Measurements from ENCODE around the gene RFX4. TPM values are rescaled to one million over a fixed set of nuclear protein-coding genes. Genes with fewer than 3 reads are reported as not detected.
"Not testable (repeated sequence)": the region's sequence is repeated elsewhere in the genome, so short reads cannot be mapped to it uniquely, and the experiment has no call there.

The RFX4 gene
- total RNA-seq, 4 donors from 2014 or later: not detected

DNA sequence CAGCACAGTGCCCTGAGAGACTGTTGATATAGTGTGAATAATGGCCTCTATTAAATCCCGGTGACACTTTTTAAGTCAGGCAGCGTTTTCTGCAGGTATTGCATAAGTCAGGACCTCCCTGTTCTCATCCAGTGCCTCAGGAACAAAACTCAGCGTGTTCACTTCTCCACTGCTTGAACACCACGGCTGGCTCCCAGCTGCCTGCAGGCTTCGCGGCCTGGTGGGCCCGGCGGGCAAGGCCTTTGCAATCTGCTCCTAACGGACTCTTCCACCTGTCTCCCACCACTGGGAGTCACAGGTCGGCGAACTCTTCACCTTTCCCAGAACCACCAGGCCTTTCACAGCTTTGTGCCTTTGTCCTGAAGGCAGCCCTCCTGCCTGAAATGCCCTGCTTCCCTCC is 18.7 kb downstream of the RFX4 start:
- intact Hi-C loops (cut with DNase I; ENCODE audit: low total_unique reads): no loop called here
- 88% methylated on average over 11 of the region's 11 CpGs; no CpG with 5 or more reads in 1 of the 2 donors for WGBS, 2 donors (ENCODE audit: low coverage in 1 of 2)
- H3K36me3 ChIP-seq: no peaks in the 10 kb centered on the region

GRCh38 chr12:106602076-106602475 is 19.3 kb downstream of the RFX4 start:
- H3K36me3 ChIP-seq: no peaks in the 10 kb centered on the region
- in situ Hi-C loops (cut with MboI; ENCODE audit: low pct_ligation_motif_present in 1 of 4, low pct_unique_long_range_greater_than_20kb in 1 of 4, low sequenced_read_pairs in 3 of 4): no loop called here
- H3K4me1 ChIP-seq: no peaks in the 10 kb centered on the region
- WGBS, 2 donors (ENCODE audit: low coverage in 1 of 2): 66 to 91% methylated on average over 2 to 4 of the region's 4 CpGs
- H3K27ac ChIP-seq: no peak overlapping the region
- TF ChIP-seq POLR2AphosphoS5 (IDR thresholded peaks at IDR 0.05) (no peak), EP300 (IDR thresholded peaks at IDR 0.05; ENCODE audit: low read depth) (no peak)
- H3K9me3 ChIP-seq: no peaks in the 10 kb centered on the region
- no peak overlapping the region for H3K4me3 ChIP-seq
- intact Hi-C loops (cut with DNase I; ENCODE audit: low total_unique reads): no loop called here
- DNase-seq: no peak
- peaks cover 10% of the 10 kb centered on the region for H3K27me3 ChIP-seq

More for the DNA sequence above, 18.7 kb downstream of the RFX4 start:
- Histone ChIP-seq H3K4me3 (no peak overlapping the region), H3K4me1 (no peaks in the 10 kb centered on the region), H3K9me3 (no peaks in the 10 kb centered on the region), H3K27me3 (peaks cover 10% of the 10 kb centered on the region), H3K27ac (no peak overlapping the region)
- in situ Hi-C loops (cut with MboI; ENCODE audit: low pct_ligation_motif_present in 1 of 4, low pct_unique_long_range_greater_than_20kb in 1 of 4, low sequenced_read_pairs in 3 of 4): no loop called here
- no peak for DNase-seq
- TF ChIP-seq POLR2AphosphoS5 (IDR thresholded peaks at IDR 0.05) (no peak), EP300 (IDR thresholded peaks at IDR 0.05; ENCODE audit: low read depth) (no peak), POLR2A (IDR thresholded peaks at IDR 0.05) (no peak)
- TF ChIP-seq, protein P1, sequence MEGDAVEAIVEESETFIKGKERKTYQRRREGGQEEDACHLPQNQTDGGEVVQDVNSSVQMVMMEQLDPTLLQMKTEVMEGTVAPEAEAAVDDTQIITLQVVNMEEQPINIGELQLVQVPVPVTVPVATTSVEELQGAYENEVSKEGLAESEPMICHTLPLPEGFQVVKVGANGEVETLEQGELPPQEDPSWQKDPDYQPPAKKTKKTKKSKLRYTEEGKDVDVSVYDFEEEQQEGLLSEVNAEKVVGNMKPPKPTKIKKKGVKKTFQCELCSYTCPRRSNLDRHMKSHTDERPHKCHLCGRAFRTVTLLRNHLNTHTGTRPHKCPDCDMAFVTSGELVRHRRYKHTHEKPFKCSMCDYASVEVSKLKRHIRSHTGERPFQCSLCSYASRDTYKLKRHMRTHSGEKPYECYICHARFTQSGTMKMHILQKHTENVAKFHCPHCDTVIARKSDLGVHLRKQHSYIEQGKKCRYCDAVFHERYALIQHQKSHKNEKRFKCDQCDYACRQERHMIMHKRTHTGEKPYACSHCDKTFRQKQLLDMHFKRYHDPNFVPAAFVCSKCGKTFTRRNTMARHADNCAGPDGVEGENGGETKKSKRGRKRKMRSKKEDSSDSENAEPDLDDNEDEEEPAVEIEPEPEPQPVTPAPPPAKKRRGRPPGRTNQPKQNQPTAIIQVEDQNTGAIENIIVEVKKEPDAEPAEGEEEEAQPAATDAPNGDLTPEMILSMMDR (IDR thresholded peaks at IDR 0.05): no peak

GRCh38 chr12:106605254-106605653 is 22.4 kb downstream of the RFX4 start:
- Histone ChIP-seq H3K4me3 (no peak overlapping the region), H3K27ac (no peak overlapping the region), H3K27me3 (peaks cover 5% of the 10 kb centered on the region), H3K36me3 (no peaks in the 10 kb centered on the region), H3K9me3 (no peaks in the 10 kb centered on the region), H3K4me1 (no peaks in the 10 kb centered on the region)
- WGBS, 2 donors (ENCODE audit: low coverage in 1 of 2): 58 to 100% methylated on average over 1 to 2 of the region's 2 CpGs
- in situ Hi-C loops (cut with MboI; ENCODE audit: low pct_ligation_motif_present in 1 of 4, low pct_unique_long_range_greater_than_20kb in 1 of 4, low sequenced_read_pairs in 3 of 4): no loop called here
- TF ChIP-seq EP300 (IDR thresholded peaks at IDR 0.05; ENCODE audit: low read depth) (no peak), POLR2AphosphoS5 (IDR thresholded peaks at IDR 0.05) (no peak), POLR2A (IDR thresholded peaks at IDR 0.05) (no peak)
- TF ChIP-seq, protein P1 (IDR thresholded peaks at IDR 0.05): no peak
- intact Hi-C loops (cut with DNase I; ENCODE audit: low total_unique reads): no loop called here
- DNase-seq: no peak

DNA sequence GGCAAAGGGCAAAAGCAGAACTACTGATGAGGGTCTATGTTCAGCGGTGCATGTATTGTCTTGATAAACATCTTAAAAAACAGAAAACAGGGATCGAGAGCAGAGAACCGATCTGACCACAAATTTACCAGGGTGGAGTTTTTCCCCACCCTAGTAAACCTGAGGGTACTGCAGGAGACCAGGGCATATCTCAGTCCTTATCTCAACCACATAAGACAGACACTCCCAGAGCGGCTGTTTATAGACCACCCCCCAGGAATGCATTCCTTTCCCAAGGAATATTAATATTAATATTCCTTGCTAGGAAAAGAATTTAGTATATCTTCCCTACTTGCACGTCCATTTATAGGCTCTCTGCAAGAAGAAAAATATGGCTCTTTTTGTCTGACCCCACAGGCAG is 37.8 kb downstream of the RFX4 start:
- H3K27me3 ChIP-seq; H3K27ac ChIP-seq; intact Hi-C loops (cut with DNase I; ENCODE audit: low total_unique reads); DNase-seq; H3K4me3 ChIP-seq; H3K4me1 ChIP-seq; H3K36me3 ChIP-seq; in situ Hi-C loops (cut with MboI; ENCODE audit: low pct_ligation_motif_present in 1 of 4, low pct_unique_long_range_greater_than_20kb in 1 of 4, low sequenced_read_pairs in 3 of 4): not testable (repeated sequence)
- 92% methylated on average over 5 of the region's 5 CpGs for WGBS, 2 donors (ENCODE audit: low coverage in 1 of 2)
- peaks cover 17 to 22% of the 10 kb centered on the region in 2 donors for H3K9me3 ChIP-seq

GRCh38 chr12:106625976-106626375 is 43.2 kb downstream of the RFX4 start:
- Histone ChIP-seq H3K4me3 (no peak overlapping the region), H3K27ac (no peak overlapping the region), H3K9me3 (peaks cover 2% of the 10 kb centered on the region in 2 donors), H3K4me1 (no peaks in the 10 kb centered on the region), H3K36me3 (no peaks in the 10 kb centered on the region), H3K27me3 (no peaks in the 10 kb centered on the region)
- intact Hi-C loops (cut with DNase I; ENCODE audit: low total_unique reads) (no loop called here), in situ Hi-C loops (cut with MboI; ENCODE audit: low pct_ligation_motif_present in 1 of 4, low pct_unique_long_range_greater_than_20kb in 1 of 4, low sequenced_read_pairs in 3 of 4) (no loop called here)
- DNase-seq: no peak
- TF ChIP-seq, protein P1 (IDR thresholded peaks at IDR 0.05): no peak
- TF ChIP-seq EP300 (IDR thresholded peaks at IDR 0.05; ENCODE audit: low read depth): no peak
- no peak for TF ChIP-seq POLR2AphosphoS5 (IDR thresholded peaks at IDR 0.05)
- TF ChIP-seq POLR2A (IDR thresholded peaks at IDR 0.05): no peak
